Umbilical cord (tissue), 2 donors: ENCODE results near the gene SREK1IP1. TPM values are rescaled to one million over a fixed set of nuclear protein-coding genes. Genes with fewer than 3 reads are reported as not detected.
A peak's percentile ranks its signal among the peaks of the same experiment; 100 is the strongest.
"Not testable (repeated sequence)": the region's sequence is repeated elsewhere in the genome, so short reads cannot be mapped to it uniquely, and the experiment has no call there.

ENCODE experiments used
- DNase-seq: peaks from one replicate; pipeline ENCODE4 v3.0.0-alpha.2; 2015; ENCODE audit warnings: low spot score
- total RNA-seq: library from RNA; depleted of rRNA; stranded (reverse); fragments of >200 nt; gene quantifications from one replicate; pipeline ENCODE4 v1.2.3, GENCODE V29; 2014; ENCODE audit warnings: low replicate concordance; ENCODE audit not compliant: insufficient read depth

SREK1IP1 gene
- total RNA-seq, 1 donor from 2014 or later, result 14.4 TPM

DNA sequence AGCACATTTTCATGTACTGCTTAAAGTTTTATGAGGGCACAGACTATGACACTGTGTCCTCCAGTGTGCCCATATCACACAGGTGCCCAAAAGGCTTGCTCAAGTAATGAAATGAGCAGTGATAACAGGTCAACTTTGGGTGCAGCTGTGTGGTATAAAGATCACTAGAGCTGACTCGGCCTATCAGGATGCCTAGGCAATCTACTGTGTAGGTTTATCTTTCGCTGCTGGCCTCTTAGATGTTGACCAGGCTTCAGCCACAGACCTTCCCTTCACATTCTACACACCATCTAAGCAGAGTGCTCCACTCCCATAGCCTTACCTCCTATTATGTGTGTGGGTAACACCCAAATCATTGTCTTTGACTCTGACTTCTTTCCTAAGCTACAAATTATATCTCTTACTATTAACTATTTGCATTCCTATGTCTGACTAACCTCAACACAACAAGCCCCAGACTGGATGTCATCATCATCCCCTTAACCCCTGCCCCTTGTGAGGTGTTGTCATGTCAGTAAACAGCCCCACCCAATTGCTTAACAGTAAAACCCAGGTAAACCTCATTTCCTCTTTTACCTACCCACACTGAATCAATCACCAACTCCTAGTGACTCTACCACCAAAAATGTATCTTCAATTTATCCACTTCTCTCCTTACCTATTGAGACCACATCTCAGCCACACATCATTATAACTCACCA is 2.5 kb downstream of the SREK1IP1 start:
- DNase-seq, result no peak

DNA sequence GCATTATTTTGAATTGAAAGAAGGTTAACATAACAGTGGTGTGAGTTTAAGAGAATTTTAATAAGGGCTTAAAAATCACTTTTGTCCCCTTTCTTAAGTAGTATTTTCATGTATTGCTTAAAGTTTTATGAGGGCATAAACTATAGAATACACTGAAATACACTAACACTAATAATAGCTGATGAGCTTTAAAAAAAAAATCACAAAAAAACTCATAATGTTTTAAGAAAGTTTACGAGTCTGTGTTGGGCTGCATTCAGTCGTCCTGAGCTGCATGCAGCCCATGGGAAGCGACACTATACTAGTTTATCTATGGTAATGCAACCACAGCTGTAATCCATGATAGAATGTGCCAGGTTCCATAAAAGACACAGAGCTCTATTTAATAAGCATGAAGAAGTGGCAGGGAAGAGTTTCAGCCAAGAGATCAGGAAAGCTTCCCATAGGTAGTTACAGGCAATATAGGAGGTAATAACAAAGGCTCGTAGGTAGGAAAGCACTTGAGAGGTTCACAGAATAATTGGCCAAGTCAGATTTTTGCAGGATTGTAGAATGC is 4.5 kb downstream of the SREK1IP1 start:
- no peak for DNase-seq

- no peak for DNase-seq
These were observed 8.4 kb downstream of the SREK1IP1 start for GRCh38 chr5:64759960-64760660.

- no peak for DNase-seq
These were observed 9.6 kb downstream of the SREK1IP1 start for GRCh38 chr5:64758901-64759300.

DNA sequence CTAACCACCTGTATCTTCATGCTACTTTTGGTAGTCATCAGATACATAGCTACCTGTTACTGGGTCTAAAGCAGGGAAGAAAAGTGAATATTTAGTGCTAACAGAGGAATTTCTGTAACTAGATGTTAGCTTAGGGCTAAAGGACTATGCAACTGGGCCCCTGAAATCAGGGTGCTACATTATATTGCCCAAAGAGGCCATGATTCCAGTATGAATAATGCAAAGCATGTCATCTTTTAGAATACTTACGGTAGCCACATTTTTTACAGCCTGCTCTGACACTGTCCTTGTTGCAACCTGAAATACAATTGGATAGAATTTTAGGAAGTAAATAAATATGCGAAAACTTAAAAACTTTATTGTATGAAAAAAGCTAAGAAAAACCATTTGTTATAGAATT is 14.4 kb downstream of the SREK1IP1 start:
- DNase-seq, result no peak

DNA sequence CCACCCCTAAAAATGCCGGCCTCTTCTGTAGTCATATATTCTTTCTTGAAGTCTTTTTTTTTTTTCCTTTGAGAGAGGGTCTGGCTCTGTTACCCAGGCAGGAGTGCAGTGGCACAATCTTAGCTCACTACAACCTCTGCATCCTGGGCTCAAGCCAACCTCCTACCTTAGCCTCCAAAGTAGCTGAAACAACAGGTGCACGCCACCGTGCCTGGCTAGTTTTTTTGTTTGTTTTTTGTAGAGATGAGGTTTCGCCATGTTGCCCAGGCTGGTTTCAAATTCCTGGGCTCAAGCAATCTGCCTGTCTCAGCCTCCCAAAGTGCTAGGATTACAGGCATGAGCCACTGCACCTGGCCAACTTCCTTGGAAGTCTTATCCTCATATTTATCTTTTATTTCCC is 19.1 kb downstream of the SREK1IP1 start:
- DNase-seq, result no peak

DNA sequence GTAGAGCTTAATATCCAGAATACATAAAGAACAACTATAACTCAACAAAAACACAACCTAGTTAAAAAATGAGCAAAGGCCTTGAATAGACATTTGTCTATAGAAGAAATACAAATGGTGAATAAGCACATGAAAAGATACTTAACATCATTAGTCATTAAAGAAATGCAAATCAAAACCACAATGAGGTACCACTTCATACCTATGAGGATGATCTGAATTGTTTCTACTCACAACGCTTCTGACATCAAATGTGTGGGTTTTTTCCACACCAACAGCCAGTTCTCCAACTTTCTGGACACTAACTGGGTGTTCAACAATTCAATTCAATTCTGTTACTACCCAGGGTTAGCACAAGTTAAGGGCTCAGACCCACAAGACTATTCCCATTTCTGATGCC is 22.0 kb downstream of the SREK1IP1 start:
- DNase-seq, result no peak

- DNase-seq, result no peak
These were observed 23.6 kb downstream of the SREK1IP1 start for GRCh38 chr5:64744914-64745313.

DNA sequence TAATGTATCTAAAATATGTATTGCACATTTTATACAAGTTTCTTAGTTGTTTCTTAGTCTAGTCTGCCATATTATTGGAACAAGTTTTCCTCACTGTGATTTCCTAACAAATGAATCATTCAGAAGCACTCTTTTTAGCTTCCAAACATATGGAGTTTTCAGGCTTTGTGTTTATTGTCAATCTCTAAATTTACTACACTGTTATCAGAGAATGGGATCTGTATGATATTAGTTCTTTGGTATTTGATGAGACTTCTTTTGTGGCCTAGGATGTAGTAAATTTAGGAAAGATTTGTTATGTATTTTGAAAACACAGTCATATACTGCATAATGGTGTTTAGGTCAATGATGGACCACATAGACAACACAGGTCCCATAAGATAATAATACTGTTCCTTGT is 25.7 kb downstream of the SREK1IP1 start:
- no peak for DNase-seq

DNA sequence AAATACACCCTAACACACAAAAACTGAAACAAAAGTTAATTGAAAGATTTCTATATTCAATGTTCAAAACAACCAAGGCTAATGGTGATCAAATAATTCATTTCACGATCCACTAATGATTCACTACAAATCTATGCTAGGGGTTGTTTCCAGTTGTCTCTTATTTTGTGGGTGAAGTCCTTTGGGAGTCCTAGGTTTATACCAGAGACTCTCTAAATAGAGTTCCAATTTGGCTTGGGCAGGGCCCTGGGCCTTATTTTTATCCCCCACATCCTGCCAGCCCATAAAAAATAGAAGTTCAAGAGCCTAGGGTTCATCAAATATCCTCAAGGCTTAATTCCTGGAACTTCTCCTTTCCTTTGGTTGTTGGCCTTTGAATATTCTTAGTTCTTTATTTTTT is 26.1 kb downstream of the SREK1IP1 start:
- DNase-seq, result no peak

GRCh38 chr5:64727150-64727549 is 41.3 kb downstream of the SREK1IP1 start:
- no peak for DNase-seq

DNA sequence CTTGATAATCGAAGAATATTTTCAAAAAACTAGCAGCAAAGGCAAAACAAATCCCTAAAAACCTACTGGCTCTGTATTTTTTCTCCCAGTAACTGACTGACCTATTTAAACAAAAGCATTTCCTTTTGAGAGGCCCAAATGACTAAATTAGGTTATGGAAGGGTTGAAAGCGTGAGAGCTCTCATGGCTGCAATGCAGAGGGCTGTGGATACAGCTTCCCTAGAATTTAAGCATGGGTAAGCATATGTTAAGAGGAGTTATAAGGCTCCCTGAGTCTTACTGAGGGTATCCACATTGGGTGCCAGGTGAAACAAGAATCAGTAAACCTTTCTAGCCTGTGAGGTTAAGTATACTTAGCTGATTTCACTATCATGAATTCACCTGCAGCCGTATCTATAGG is 45.9 kb downstream of the SREK1IP1 start:
- no peak for DNase-seq

- not testable (repeated sequence) for DNase-seq
These were observed 54.0 kb downstream of the SREK1IP1 start for GRCh38 chr5:64714495-64714894.

GRCh38 chr5:64707191-64707590 is 61.3 kb downstream of the SREK1IP1 start:
- no peak for DNase-seq

DNA sequence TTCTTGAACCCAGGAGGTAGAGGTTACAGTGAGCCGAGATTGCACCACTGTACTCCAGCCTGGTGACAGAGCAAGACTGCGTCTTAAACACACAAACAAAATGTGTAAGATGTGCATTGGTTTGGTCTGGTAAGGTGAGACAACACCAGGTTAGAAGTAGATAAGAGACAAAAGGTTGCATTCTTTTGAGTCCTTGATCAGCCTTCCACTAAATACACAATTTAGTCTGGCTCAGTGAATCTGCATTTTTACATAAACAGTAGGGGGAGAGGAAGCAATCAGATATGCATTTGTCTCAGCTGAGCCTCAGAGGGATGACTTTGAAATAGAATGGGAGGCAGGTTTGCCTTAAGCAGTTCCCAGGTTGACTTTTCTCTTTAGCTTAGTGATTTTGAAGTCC is 62.4 kb downstream of the SREK1IP1 start:
- not testable (repeated sequence) for DNase-seq

- DNase-seq, result no peak
These were observed 67.7 kb downstream of the SREK1IP1 start for GRCh38 chr5:64700765-64701164.

DNA sequence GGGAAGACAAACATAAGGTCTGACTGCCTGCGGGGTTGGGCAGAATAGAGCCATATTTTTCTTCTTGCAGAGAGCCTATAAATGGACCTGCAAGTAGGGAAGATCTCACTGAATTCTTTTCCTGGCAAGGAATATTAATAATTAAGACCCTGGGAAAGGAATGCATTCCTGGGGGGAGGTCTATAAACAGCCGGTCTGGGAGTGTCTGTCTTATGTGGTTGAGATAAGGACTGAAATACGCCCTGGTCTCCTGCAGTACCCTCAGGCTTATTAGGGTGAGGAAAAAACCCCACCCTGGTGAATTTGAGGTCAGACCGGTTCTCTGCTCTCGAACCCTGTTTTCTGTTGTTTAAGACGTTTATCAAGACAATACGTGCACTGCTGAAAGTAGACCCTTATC is 72.1 kb downstream of the SREK1IP1 start:
- not testable (repeated sequence) for DNase-seq

GRCh38 chr5:64693636-64694035 is 74.9 kb downstream of the SREK1IP1 start:
- no peak for DNase-seq

DNA sequence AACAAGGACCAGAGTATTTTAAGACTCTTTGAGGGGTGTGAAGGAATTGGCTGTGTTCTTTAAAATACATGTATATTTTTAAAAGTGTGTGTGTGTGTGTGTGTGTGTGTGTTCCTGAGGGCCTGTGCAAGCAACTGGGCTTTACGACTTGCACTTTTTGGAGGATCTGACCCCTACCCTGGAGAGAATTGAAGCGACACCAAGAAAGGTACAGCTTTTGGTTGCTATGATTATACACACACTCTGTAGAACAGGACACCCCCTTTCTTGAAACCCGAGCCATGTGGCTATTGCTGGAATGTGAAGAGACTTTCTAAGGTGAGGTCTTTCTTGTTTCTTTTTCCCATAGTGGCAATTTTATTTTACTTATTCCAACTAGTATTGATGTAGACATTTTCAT is 77.2 kb downstream of the SREK1IP1 start:
- no peak for DNase-seq

DNA sequence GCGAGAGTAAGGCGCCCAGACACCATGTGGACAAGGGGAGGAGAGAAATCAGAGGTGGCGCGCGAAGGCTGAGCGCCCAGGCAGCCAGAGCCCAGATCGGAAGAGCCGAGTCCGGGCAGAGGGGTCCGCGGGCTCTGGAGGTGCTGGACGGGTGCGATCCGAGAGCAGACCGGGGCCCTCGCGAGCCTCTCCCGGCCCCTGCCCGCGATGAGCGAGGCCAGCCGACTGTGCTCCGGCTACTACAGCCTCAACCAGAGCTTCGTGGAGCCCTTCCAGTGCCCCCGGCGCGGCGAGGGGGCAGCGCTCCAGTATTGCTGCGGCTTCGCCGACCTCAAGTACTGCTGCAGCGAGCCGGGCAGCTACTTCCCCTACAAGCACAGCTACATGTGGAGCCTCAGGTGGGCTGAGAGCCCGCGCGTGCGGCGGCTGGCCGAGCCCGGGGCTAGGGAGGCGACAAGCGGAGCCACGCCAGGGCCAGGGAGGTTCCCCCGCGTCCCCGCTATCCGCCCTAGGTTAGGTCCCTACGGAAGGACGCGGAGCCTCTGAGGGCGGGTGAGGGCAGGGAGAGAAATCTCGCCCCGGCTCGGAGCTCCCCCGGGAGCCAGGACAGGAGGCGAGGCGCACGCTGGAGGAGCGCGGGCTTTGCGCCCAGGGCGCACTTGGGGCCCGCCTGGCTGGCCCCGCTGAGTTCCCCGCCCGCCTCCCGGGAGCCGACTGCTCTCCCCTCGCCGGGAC is 77.9 kb downstream of the SREK1IP1 start, which contains the start of gene SHISAL2B:
TSS of gene SHISAL2B (plus strand) at position 87 of the 735 bp plus-strand sequence. CDS start at position 208, 121 bp downstream.
- DNase-seq, result peak; percentile 15

DNA sequence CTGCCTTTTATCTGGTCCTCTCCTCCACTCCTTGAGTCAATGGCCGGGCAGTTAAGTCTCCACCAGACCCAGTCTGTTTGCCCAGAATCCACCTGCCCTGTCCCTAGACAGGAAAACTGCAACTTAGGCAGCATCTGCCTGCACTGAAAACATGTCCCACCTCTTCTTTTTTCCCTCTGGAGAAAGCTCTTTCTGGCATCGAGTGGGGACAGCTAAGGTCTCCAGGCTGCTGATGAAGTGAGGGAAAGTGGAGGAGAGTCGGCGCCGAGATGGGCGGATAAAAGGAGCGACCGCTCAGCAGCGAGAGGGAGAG is 78.4 kb downstream of the SREK1IP1 start:
- no peak for DNase-seq

GRCh38 chr5:64688965-64689364 is 79.5 kb downstream of the SREK1IP1 start:
- no peak for DNase-seq
